Progenitor cell of endocrine pancreas (in vitro differentiated cells): ENCODE measurements around the gene PPDPF. TPM values are rescaled to one million over a fixed set of nuclear protein-coding genes. Genes with fewer than 3 reads are reported as not detected.

Source experiments
- DNase-seq: peaks from one replicate; pipeline ENCODE4 v3.0.0; 2021; ENCODE audit warnings: low spot score; ENCODE audit not compliant: unreplicated experiment
- H3K27ac Mint-ChIP-seq: 2 replicates; pipeline ENCODE4 v1.8.0; 2021; ENCODE audit warnings: mild to moderate bottlenecking, moderate library complexity, mixed read lengths
- H3K27me3 Mint-ChIP-seq: 2 replicates; pipeline ENCODE4 v1.8.0; 2021; ENCODE audit warnings: mixed read lengths
- H3K36me3 Mint-ChIP-seq: 2 replicates; pipeline ENCODE4 v1.8.0; 2022; ENCODE audit warnings: mixed read lengths; ENCODE audit not compliant: insufficient read depth
- H3K4me1 Mint-ChIP-seq: 2 replicates; pipeline ENCODE4 v1.8.0; 2021; ENCODE audit warnings: low read depth, mixed read lengths
- H3K4me3 Mint-ChIP-seq: 2 replicates; pipeline ENCODE4 v1.8.0; 2021; ENCODE audit warnings: low read depth, mild to moderate bottlenecking, moderate library complexity, mixed read lengths
- H3K9me3 Mint-ChIP-seq: 2 replicates; pipeline ENCODE4 v1.8.0; 2021; ENCODE audit warnings: low read depth, mixed read lengths
- total RNA-seq: library from RNA; stranded (reverse); gene quantifications from 2 replicates; pipeline ENCODE4 v1.2.1, GENCODE V29; 2021
- TF ChIP-seq, protein P1 (sequence below): fragments of 200-600 bp; sonication (generic); IDR thresholded peaks from one replicate; pipeline ENCODE4 v1.5.0; 2021; ENCODE audit warnings: antibody characterized with exemption, mild to moderate bottlenecking; ENCODE audit not compliant: unreplicated experiment

PPDPF gene
- total RNA-seq, 1 donor from 2014 or later: 374 TPM

DNA sequence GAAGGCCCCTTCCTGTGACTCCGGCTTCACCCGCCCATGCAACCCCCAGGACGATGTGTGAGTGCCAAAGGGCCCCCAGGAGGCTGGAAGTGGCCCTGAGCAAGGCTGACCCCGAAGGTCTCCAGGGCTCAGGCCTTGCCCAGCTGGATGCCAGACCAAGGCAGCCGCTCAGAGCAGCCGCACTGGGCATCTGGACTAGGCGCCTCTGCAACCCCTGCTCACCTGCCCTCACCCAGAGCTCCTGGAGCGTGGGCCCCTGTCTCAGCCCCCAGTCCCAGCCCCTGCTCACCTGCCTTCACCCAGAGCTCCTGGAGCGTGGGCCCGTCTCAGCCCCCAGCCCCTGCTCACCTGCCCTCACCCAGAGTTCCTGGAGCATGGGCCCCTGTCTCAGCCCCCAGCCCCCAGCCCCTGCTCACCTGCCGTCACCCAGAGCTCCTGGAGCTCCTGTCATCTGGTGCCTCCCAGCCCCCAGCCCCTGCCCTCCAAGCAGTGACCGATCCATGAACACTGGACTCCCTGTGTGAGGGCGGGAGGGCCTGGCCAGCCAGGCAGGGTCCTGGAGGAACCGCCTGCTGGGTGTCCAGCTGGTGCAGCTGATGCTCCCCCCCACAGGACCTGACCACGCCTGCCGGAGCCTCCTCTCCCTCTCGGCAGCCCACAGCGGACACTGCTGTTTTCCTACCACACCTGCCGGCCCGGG is 25.8 kb downstream of the PPDPF start:
- TF ChIP-seq, protein P1, sequence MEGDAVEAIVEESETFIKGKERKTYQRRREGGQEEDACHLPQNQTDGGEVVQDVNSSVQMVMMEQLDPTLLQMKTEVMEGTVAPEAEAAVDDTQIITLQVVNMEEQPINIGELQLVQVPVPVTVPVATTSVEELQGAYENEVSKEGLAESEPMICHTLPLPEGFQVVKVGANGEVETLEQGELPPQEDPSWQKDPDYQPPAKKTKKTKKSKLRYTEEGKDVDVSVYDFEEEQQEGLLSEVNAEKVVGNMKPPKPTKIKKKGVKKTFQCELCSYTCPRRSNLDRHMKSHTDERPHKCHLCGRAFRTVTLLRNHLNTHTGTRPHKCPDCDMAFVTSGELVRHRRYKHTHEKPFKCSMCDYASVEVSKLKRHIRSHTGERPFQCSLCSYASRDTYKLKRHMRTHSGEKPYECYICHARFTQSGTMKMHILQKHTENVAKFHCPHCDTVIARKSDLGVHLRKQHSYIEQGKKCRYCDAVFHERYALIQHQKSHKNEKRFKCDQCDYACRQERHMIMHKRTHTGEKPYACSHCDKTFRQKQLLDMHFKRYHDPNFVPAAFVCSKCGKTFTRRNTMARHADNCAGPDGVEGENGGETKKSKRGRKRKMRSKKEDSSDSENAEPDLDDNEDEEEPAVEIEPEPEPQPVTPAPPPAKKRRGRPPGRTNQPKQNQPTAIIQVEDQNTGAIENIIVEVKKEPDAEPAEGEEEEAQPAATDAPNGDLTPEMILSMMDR: no peak
- Mint-ChIP-seq H3K27ac (no peak overlapping the region), H3K27me3 (peaks cover 21% of the 10 kb centered on the region), H3K4me1 (peaks cover 3% of the 10 kb centered on the region), H3K36me3 (no peaks in the 10 kb centered on the region), H3K4me3 (no peak overlapping the region), H3K9me3 (no peaks in the 10 kb centered on the region)
- no peak for DNase-seq

DNA sequence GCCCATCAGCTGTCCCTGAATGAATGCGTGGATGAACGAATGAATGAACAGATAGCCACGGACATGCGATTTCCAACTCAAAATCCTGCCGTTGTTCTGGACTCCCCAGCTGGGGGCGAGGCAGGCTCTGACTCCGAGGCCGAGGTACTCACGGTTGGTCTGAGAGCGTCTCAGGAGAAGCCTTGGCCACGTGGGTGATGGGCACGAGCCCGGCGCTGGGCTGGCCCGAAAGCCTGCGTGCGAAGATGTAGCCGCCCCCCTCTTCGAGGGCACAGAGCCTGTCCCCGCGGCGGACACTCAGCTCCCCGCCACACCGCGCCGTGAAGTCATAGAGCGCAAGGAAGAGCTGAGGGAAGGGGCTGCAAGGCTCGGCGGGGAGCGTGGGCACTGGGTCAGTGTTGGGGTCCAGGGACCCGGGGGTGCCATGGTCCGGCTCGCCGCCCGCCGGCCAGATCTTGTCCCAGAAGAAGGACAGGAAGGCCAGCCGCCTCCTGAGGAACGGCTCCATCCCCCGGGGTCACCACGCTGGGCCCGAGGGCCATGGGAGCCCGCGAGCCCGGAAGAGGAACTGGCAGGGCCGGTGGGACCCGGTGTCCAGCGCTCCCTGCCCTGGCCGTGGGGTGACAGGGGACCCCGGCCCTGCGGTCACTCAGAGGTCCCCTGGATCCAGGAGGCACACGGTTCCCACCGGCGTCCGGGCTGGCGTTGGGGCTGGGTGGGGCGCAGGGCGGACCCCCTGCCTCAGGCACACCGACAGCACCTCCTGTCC is 26.6 kb downstream of the PPDPF start:
- TF ChIP-seq, protein P1: no peak
- Mint-ChIP-seq H3K27me3 (peaks cover 21% of the 10 kb centered on the region), H3K4me3 (no peak overlapping the region), H3K36me3 (no peaks in the 10 kb centered on the region), H3K9me3 (no peaks in the 10 kb centered on the region), H3K27ac (no peak overlapping the region), H3K4me1 (peaks cover 3% of the 10 kb centered on the region)
- no peak for DNase-seq

DNA sequence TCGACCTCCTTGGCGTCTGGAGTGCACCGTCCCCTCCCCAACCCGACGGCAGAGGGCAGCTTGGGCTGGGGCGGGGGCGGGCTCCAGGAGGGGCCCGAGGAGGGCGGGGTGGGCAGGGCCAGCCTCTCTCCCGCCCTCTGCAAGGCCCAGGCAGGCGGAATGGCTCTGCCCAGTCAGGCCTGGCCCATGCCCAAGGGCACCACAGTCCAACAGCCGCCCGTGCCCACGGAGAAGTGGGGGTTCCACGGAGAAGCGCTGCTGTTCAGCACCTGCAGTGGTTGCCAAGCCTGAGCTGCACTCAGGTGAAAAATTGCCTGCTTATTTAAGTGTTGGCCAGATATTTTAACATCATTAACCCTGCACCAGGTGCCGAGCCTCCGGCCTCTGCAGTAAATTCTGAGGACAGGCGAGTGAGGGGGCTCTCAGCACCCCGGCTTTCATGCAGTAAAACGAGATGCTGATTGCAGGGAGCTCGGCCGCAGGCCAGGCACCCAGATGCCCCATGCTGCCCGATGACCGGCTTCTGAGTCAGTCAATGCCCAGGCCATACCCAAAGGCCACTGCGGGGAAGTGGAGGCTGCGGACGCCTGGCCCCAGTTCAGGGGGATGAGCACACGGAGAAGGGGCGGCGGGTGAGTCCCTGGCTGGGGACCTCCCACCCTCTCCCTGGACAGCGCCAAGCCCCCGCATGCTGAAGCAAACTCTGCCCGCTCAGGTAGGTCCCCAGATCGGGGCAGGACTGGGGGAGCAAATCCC is 27.3 kb downstream of the PPDPF start, which contains the start of gene SRMS:
TSS of gene SRMS (minus strand) at position 25 of the 756 bp plus-strand sequence. CDS start 286 bp downstream, outside the sequence.
- no peaks in the 10 kb centered on the region for H3K9me3 Mint-ChIP-seq
- H3K36me3 Mint-ChIP-seq: no peaks in the 10 kb centered on the region
- H3K4me1 Mint-ChIP-seq: peaks cover 3% of the 10 kb centered on the region
- no peak within 1 kb of the TSS for H3K27ac Mint-ChIP-seq
- no peak within 1 kb of the TSS for H3K4me3 Mint-ChIP-seq
- H3K27me3 Mint-ChIP-seq: peaks cover 24% of the 10 kb centered on the region
- TF ChIP-seq, protein P1: no peak
- no peak for DNase-seq

DNA sequence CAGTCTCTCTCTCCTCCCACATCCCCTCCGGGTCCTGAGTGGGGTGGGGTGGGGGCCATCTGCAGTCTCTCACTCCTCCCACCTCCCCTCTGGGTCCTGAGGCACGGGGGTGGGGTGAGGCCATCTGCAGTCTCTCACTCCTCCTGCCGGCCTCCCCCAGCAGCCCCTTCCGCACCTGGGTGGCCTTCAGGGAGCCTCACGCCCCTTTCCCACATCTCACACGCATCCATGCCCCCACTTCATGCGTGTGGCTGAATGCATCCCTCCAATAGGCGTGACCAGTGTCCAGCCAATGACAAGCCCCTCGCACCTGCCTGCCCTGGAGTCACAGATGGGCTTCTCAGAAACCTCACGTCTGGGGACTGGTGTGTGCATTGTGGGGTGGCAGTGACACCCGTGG is 28.0 kb downstream of the PPDPF start:
- H3K4me3 Mint-ChIP-seq: no peak overlapping the region
- TF ChIP-seq, protein P1: no peak

DNA sequence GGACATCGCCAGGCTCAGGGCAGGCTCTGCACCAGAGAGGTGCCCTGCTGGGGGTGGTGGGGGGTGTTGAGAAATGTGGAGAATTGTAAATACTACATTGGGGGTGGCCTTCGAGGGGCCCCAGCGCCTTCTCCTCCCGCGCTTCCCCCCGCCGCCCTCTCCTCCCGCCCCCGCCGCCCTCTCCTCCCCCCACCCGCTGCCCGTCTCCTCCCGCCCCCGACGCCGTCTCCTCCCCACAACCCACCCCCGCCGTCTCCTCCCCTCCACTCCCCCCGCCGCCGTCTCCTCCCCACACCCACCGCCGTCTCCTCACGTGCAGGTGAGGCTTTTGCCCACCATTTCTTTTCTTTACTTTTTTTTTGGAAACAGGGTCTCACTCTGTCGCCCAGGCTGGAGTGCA is 28.5 kb downstream of the PPDPF start:
- no peak overlapping the region for H3K27ac Mint-ChIP-seq
- H3K4me1 Mint-ChIP-seq: peaks cover 3% of the 10 kb centered on the region
- H3K27me3 Mint-ChIP-seq: peaks cover 18% of the 10 kb centered on the region
- no peak for DNase-seq
- H3K4me3 Mint-ChIP-seq: no peak overlapping the region
- TF ChIP-seq, protein P1: no peak
- H3K36me3 Mint-ChIP-seq: no peaks in the 10 kb centered on the region
- no peaks in the 10 kb centered on the region for H3K9me3 Mint-ChIP-seq

More for the DNA sequence above, 28.0 kb downstream of the PPDPF start:
- no peaks in the 10 kb centered on the region for H3K36me3 Mint-ChIP-seq
- H3K4me1 Mint-ChIP-seq: peaks cover 3% of the 10 kb centered on the region
- H3K27me3 Mint-ChIP-seq: peaks cover 22% of the 10 kb centered on the region
- no peak overlapping the region for H3K27ac Mint-ChIP-seq
- no peak for DNase-seq
- no peaks in the 10 kb centered on the region for H3K9me3 Mint-ChIP-seq
